HepG2 (cell line): Measurements from ENCODE around the gene RREB1. TPM values are rescaled to one million over a fixed set of nuclear protein-coding genes. Genes with fewer than 3 reads are reported as not detected.

Experiments used
- ATAC-seq: fragments of 200-7000 bp; cut with Tn5 transposase; 3 replicates; pipeline ENCODE4 v1.9.1; 2020; ENCODE audit warnings: mild to moderate bottlenecking, moderate library complexity
- BruUV-seq: library from RNA; stranded (reverse); fragments of 400-500 nt; replicated peaks from 2 replicates; lab custom pipeline; 2021; lab: Mats Ljungman, UMichigan
- CTCF ChIA-PET: fragments of 300-600 bp; formaldehyde crosslinking; extraction: SDS; loops from one replicate; lab custom pipeline; 2021; ENCODE audit warnings: low total read pairs, inconsistent platforms, low intra/inter-chr PET ratio; lab: Yijun Ruan, JAX
- POLR2A ChIA-PET: fragments of 350-600 bp; sonication (Branson Sonifier 250); formaldehyde crosslinking; loops from one replicate; lab custom pipeline; 2020; ENCODE audit warnings: antibody characterized with exemption, inconsistent platforms; lab: Yijun Ruan, JAX
- DNase-seq: peaks from one replicate; pipeline ENCODE4 v3.0.0-alpha.2; 2015; ENCODE audit warnings: low spot score
- FAIRE-seq: peaks from 3 replicates; lab custom pipeline; 2011; peaks lifted over from hg19 to GRCh38; lab: Jason Lieb, UNC
- H2AFZ ChIP-seq: one replicate; pipeline ENCODE4 v1.6.1; 2011; ENCODE audit warnings: low read length, inconsistent platforms
- H3K27ac ChIP-seq: fragments of 300-600 bp; 3 replicates; pipeline ENCODE4 v1.8.0; 2011; ENCODE audit warnings: mixed run types, mild to moderate bottlenecking, mixed read lengths, low read length, inconsistent platforms; ENCODE audit not compliant: insufficient read depth; ENCODE audit errors: extremely low read length
- H3K27me3 ChIP-seq, 2 experiments: fragments of 200-600 bp in 1 of 2; 2 replicates in 1 of 2; 3 replicates in 1 of 2; pipeline versions ENCODE4 v1.6.0 to v1.8.0; 2011; ENCODE audit warnings: low read length in 2 of 2, mild to moderate bottlenecking in 2 of 2, moderate library complexity in 2 of 2, inconsistent platforms in 1 of 2; ENCODE audit not compliant: insufficient read depth in 2 of 2, control insufficient read depth in 1 of 2
- H3K36me3 ChIP-seq, 2 experiments: fragments of 200-600 bp in 1 of 2; replicated peaks in 1 of 2; 2 replicates in 1 of 2; 3 replicates in 1 of 2; pipeline versions ENCODE4 v1.5.1 to v1.8.0; 2011; ENCODE audit warnings: low read length in 2 of 2, inconsistent platforms in 1 of 2; ENCODE audit not compliant: insufficient read depth in 2 of 2, control insufficient read depth in 1 of 2
- H3K4me1 ChIP-seq: 2 replicates; pipeline ENCODE4 v1.5.1; 2012; ENCODE audit warnings: low read length, inconsistent platforms; ENCODE audit not compliant: insufficient read depth
- H3K4me2 ChIP-seq: 2 replicates; pipeline ENCODE4 v1.6.0; 2011; ENCODE audit warnings: low read depth, low read length, inconsistent platforms
- H3K4me3 ChIP-seq, 3 experiments: fragments of 200-600 bp in 1 of 3; sonication (generic), shearing (Covaris generic) in 1 of 3; replicated peaks in 1 of 3; 2 replicates each; pipeline ENCODE4 v1.5.1; 2011 to 2016; ENCODE audit warnings: low read length in 3 of 3, inconsistent platforms in 2 of 3, low read depth in 2 of 3, mild to moderate bottlenecking in 2 of 3, control low read depth in 1 of 3, mixed read lengths in 1 of 3; ENCODE audit not compliant: insufficient read depth in 1 of 3
- H3K79me2 ChIP-seq: one replicate; pipeline ENCODE4 v1.6.1; 2011; ENCODE audit warnings: low read length, inconsistent platforms; ENCODE audit not compliant: insufficient read depth
- H3K9ac ChIP-seq: 2 replicates; pipeline ENCODE4 v1.6.0; 2011; ENCODE audit warnings: mild to moderate bottlenecking, low read depth, low read length, inconsistent platforms; ENCODE audit not compliant: insufficient read depth
- H3K9me3 ChIP-seq: 2 replicates; pipeline ENCODE4 v1.5.1; 2012; ENCODE audit warnings: mild to moderate bottlenecking, low read length
- H4K20me1 ChIP-seq: 2 replicates; pipeline ENCODE4 v1.6.0; 2011; ENCODE audit warnings: inconsistent platforms, mild to moderate bottlenecking, low read length, moderate library complexity; ENCODE audit not compliant: insufficient read depth
- CHD4 ChIP-seq: fragments of 200-600 bp; sonication (generic); IDR thresholded peaks from 2 replicates; pipeline ENCODE4 v1.7.0; 2017; ENCODE audit warnings: mild to moderate bottlenecking, low read length, borderline replicate concordance
- GABPB1 ChIP-seq: IDR thresholded peaks from 2 replicates; pipeline ENCODE4 v1.6.1; 2016; ENCODE audit warnings: mild to moderate bottlenecking, missing genetic modification reagents, moderate library complexity, missing compliant biosample characterization
- HMG20B ChIP-seq: conservative IDR thresholded peaks from 2 replicates; pipeline ENCODE4 v1.6.1; 2016; ENCODE audit warnings: missing genetic modification reagents, missing compliant biosample characterization
- KMT2B ChIP-seq: IDR thresholded peaks from 2 replicates; pipeline ENCODE4 v1.6.1; 2016; ENCODE audit warnings: missing genetic modification reagents, missing compliant biosample characterization
- NFYC ChIP-seq: IDR thresholded peaks from 2 replicates; pipeline ENCODE4 v1.6.1; 2016; ENCODE audit warnings: missing genetic modification reagents, missing compliant biosample characterization
- ONECUT2 ChIP-seq: sonication (generic); formaldehyde crosslinking; IDR thresholded peaks from 2 replicates; pipeline ENCODE4 v1.4.0; 2020; ENCODE audit warnings: missing genetic modification reagents
- RBM22 ChIP-seq: fragments of 200-400 bp; formaldehyde crosslinking; optimal IDR thresholded peaks from 2 replicates; pipeline ENCODE3; 2017; ENCODE audit warnings: mild to moderate bottlenecking, low read length, moderate library complexity
- SSRP1 ChIP-seq: IDR thresholded peaks from 2 replicates; pipeline ENCODE4 v1.6.1; 2016; ENCODE audit warnings: control low read depth
- ZNF230 ChIP-seq: sonication (generic); formaldehyde crosslinking; IDR thresholded peaks from 2 replicates; pipeline ENCODE4 v1.4.0; 2020; ENCODE audit warnings: mild to moderate bottlenecking, missing genetic modification reagents
- WGBS: methylation state at CpG from one replicate; pipeline ENCODE4 v1.1.6; 2017; ENCODE audit warnings: low lambda C conversion rate; 5-methylcytosine and 5-hydroxymethylcytosine counted together
- in situ Hi-C: cut with HindIII; loops from 2 replicates; pipeline ENCODE4 v1.10.0; 2017; ENCODE audit warnings: low pct_unique_long_range_greater_than_20kb; ENCODE audit not compliant: extremely low pct_ligation_motif_present
- intact Hi-C: fragments of 100-400 bp; cut with micrococcal nuclease; formaldehyde crosslinking; loops from one replicate; pipeline ENCODE4 v1.10.0; 2022; ENCODE audit not compliant: unreplicated experiment
- polyA plus RNA-seq, 8 experiments: library from polyadenylated mRNA; depleted of rRNA in 3 of 8; stranded (reverse) in 7 of 8; unstranded in 1 of 8; fragments of >200 nt; fragmentation: Illumina TruSeq in 4 of 8; extraction: Trizol in 4 of 8; gene quantifications; 2 replicates each; pipeline versions ENCODE4 v1.2.1 to v1.2.3, GENCODE V29; 2011 to 2016; ENCODE audit warnings: low read depth in 4 of 8, missing spikeins in 1 of 8, mixed read lengths in 1 of 8; ENCODE audit not compliant: insufficient read depth in 1 of 8
- total RNA-seq, 5 experiments: library from RNA; depleted of rRNA; stranded (reverse); fragments of >200 nt; fragmentation: Illumina TruSeq; extraction: Trizol; gene quantifications; 2 replicates each; pipeline ENCODE4 v1.2.3, GENCODE V29; 2016; ENCODE audit warnings: low read depth in 1 of 5
- TF ChIP-seq, protein P1 (sequence below): sonication (generic); formaldehyde crosslinking; IDR thresholded peaks from 2 replicates; pipeline ENCODE4 v1.5.1; 2020; ENCODE audit warnings: mild to moderate bottlenecking, missing genetic modification reagents, moderate library complexity
- TF ChIP-seq, protein P2 (sequence below): sonication (generic); formaldehyde crosslinking; IDR thresholded peaks from 2 replicates; pipeline ENCODE4 v1.4.0; 2020; ENCODE audit warnings: mild to moderate bottlenecking, missing genetic modification reagents
- TF ChIP-seq, protein P3 (sequence below): sonication (generic); formaldehyde crosslinking; IDR thresholded peaks from 2 replicates; pipeline ENCODE4 v1.8.0; 2022; ENCODE audit warnings: low read depth, missing genetic modification reagents
- TF ChIP-seq, protein P4 (sequence below): sonication (generic); formaldehyde crosslinking; IDR thresholded peaks from 2 replicates; pipeline ENCODE4 v1.5.0; 2020; ENCODE audit warnings: missing genetic modification reagents, mild to moderate bottlenecking, borderline replicate concordance

The RREB1 gene
- total and polyA plus RNA-seq, 2 of the 13 experiments (the other 11 are each of a cell fraction or from before 2014, with no cell fraction given) = 6.1 to 23.2 TPM

DNA sequence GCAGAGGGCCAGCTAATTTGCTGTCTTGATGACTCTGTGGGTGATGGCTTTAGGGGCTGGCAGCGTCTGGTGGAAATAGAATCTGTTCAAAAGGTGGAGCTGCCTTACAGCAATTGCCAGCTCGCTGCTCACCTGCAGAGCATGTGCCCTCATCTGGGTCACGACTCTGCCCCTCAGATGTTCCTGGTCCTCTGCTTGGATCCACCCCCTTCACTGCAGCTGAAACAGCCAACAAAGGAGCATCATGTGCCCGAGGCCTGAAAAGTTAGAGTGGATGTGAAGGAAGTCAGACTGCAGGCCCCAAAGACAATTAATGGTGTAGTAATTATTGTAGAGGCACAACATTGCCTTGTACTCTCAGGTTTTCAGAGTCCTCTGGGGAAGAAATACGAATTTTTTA lies 19.9 kb downstream of the RREB1 start:
- Histone ChIP-seq H3K4me1 (peaks cover 85% of the 10 kb centered on the region), H3K9ac (no peak overlapping the region), H3K36me3 (peaks cover 3 to 34% of the 10 kb centered on the region in 2 experiments; a peak in 4 of 5 replicates), H3K9me3 (no peaks in the 10 kb centered on the region), H4K20me1 (peaks cover 70% of the 10 kb centered on the region), H3K4me3 (no peak overlapping the region), H3K27ac (no peak overlapping the region), H3K4me2 (no peak overlapping the region), H3K79me2 (peaks cover 94% of the 10 kb centered on the region), H3K27me3 (no peaks in the 10 kb centered on the region), H2AFZ (no peak overlapping the region)
- FAIRE-seq (no peak), ATAC-seq (no peak), DNase-seq (no peak)
- intact Hi-C loops (no loop called here), in situ Hi-C loops (no loop called here)
- 89% methylated on average over 5 of the region's 5 CpGs for WGBS
- TF ChIP-seq NFYC (CRISPR knock-in tag) (no peak), GABPB1 (CRISPR knock-in tag) (no peak), ONECUT2 (CRISPR knock-in tag) (no peak), SSRP1 (CRISPR knock-in tag) (no peak), ZNF230 (no peak), KMT2B (CRISPR knock-in tag) (no peak), RBM22 (peak; percentile 67), HMG20B (CRISPR knock-in tag) (no peak), CHD4 (no peak)
- TF ChIP-seq, protein P1, sequence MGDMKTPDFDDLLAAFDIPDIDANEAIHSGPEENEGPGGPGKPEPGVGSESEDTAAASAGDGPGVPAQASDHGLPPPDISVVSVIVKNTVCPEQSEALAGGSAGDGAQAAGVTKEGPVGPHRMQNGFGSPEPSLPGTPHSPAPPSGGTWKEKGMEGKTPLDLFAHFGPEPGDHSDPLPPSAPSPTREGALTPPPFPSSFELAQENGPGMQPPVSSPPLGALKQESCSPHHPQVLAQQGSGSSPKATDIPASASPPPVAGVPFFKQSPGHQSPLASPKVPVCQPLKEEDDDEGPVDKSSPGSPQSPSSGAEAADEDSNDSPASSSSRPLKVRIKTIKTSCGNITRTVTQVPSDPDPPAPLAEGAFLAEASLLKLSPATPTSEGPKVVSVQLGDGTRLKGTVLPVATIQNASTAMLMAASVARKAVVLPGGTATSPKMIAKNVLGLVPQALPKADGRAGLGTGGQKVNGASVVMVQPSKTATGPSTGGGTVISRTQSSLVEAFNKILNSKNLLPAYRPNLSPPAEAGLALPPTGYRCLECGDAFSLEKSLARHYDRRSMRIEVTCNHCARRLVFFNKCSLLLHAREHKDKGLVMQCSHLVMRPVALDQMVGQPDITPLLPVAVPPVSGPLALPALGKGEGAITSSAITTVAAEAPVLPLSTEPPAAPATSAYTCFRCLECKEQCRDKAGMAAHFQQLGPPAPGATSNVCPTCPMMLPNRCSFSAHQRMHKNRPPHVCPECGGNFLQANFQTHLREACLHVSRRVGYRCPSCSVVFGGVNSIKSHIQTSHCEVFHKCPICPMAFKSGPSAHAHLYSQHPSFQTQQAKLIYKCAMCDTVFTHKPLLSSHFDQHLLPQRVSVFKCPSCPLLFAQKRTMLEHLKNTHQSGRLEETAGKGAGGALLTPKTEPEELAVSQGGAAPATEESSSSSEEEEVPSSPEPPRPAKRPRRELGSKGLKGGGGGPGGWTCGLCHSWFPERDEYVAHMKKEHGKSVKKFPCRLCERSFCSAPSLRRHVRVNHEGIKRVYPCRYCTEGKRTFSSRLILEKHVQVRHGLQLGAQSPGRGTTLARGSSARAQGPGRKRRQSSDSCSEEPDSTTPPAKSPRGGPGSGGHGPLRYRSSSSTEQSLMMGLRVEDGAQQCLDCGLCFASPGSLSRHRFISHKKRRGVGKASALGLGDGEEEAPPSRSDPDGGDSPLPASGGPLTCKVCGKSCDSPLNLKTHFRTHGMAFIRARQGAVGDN (CRISPR knock-in tag) = peak; percentile 23; the same call in 1 of the 2 replicates
- TF ChIP-seq, protein P2, sequence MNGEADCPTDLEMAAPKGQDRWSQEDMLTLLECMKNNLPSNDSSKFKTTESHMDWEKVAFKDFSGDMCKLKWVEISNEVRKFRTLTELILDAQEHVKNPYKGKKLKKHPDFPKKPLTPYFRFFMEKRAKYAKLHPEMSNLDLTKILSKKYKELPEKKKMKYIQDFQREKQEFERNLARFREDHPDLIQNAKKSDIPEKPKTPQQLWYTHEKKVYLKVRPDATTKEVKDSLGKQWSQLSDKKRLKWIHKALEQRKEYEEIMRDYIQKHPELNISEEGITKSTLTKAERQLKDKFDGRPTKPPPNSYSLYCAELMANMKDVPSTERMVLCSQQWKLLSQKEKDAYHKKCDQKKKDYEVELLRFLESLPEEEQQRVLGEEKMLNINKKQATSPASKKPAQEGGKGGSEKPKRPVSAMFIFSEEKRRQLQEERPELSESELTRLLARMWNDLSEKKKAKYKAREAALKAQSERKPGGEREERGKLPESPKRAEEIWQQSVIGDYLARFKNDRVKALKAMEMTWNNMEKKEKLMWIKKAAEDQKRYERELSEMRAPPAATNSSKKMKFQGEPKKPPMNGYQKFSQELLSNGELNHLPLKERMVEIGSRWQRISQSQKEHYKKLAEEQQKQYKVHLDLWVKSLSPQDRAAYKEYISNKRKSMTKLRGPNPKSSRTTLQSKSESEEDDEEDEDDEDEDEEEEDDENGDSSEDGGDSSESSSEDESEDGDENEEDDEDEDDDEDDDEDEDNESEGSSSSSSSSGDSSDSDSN (CRISPR knock-in tag) = no peak
- TF ChIP-seq, protein P3, sequence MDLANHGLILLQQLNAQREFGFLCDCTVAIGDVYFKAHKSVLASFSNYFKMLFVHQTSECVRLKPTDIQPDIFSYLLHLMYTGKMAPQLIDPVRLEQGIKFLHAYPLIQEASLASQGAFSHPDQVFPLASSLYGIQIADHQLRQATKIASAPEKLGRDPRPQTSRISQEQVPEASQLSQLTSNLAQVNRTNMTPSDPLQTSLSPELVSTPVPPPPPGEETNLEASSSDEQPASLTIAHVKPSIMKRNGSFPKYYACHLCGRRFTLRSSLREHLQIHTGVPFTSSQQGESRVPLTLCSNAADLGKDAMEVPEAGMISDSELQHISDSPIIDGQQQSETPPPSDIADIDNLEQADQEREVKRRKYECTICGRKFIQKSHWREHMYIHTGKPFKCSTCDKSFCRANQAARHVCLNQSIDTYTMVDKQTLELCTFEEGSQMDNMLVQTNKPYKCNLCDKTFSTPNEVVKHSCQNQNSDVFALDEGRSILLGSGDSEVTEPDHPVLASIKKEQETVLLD (CRISPR knock-in tag) = no peak
- TF ChIP-seq, protein P4, sequence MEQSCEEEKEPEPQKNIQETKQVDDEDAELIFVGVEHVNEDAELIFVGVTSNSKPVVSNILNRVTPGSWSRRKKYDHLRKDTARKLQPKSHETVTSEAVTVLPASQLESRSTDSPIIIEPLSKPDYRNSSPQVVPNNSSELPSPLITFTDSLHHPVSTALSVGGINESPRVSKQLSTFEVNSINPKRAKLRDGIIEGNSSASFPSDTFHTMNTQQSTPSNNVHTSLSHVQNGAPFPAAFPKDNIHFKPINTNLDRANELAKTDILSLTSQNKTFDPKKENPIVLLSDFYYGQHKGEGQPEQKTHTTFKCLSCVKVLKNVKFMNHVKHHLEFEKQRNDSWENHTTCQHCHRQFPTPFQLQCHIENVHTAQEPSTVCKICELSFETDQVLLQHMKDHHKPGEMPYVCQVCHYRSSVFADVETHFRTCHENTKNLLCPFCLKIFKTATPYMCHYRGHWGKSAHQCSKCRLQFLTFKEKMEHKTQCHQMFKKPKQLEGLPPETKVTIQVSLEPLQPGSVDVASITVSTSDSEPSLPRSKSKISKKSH = no peak
- POLR2A ChIA-PET = interaction anchor here (1.3 kb wide), 1 partner anchor 12 kb away, joined by 3 read pairs; no protein-coding TSS in a partner anchor
- CTCF ChIA-PET = no interaction called here
- no TSS peak for BruUV-seq
